WTC11 (cell line): ENCODE results near the gene GPC5. TPM values are rescaled to one million over a fixed set of nuclear protein-coding genes. Genes with fewer than 3 reads are reported as not detected.

Experiments
- ATAC-seq: fragments of 200-7000 bp; cut with Tn5 transposase; 2 replicates; pipeline ENCODE4 v1.10.0; 2021; ENCODE audit warnings: mild to moderate bottlenecking, moderate library complexity
- Bru-seq: library from RNA; stranded (reverse); fragments of 400-500 nt; gene quantifications from one replicate; lab custom pipeline; 2021; lab: Mats Ljungman, UMichigan
- CTCF ChIA-PET: fragments of 300-600 bp; sonication (Branson Sonifier 250); formaldehyde crosslinking; loops from one replicate; lab custom pipeline; 2021; ENCODE audit warnings: antibody characterized with exemption; lab: Charles Lee
- POLR2A ChIA-PET: fragments of 350-600 bp; sonication (Branson Sonifier 250); formaldehyde crosslinking; loops from one replicate; lab custom pipeline; 2021; ENCODE audit warnings: antibody characterized with exemption; lab: Charles Lee
- DNase-seq: peaks from one replicate; pipeline ENCODE4 v3.0.0; 2021; ENCODE audit warnings: low spot score
- H3K27ac Mint-ChIP-seq: 2 replicates; pipeline ENCODE4 v1.8.0; 2021; ENCODE audit warnings: mixed read lengths
- H3K27me3 Mint-ChIP-seq: 2 replicates; pipeline ENCODE4 v1.8.0; 2021; ENCODE audit warnings: low read depth, mild to moderate bottlenecking, moderate library complexity, mixed read lengths
- H3K36me3 Mint-ChIP-seq: 2 replicates; pipeline ENCODE4 v1.8.0; 2021; ENCODE audit warnings: mixed read lengths
- H3K4me1 Mint-ChIP-seq: 2 replicates; pipeline ENCODE4 v1.8.0; 2022; ENCODE audit warnings: mixed read lengths
- H3K4me3 Mint-ChIP-seq: 2 replicates; pipeline ENCODE4 v1.8.0; 2021; ENCODE audit warnings: mild to moderate bottlenecking, moderate library complexity, mixed read lengths
- H3K9me3 Mint-ChIP-seq: 2 replicates; pipeline ENCODE4 v1.8.0; 2021; ENCODE audit warnings: mixed read lengths
- E2F1 ChIP-seq: sonication (generic); formaldehyde crosslinking; IDR thresholded peaks from 2 replicates; pipeline ENCODE4 v1.8.0; 2022; ENCODE audit warnings: mild to moderate bottlenecking, missing genetic modification reagents
- EMX1 ChIP-seq: fragments of 250-450 bp; sonication (Bioruptor Pico); IDR thresholded peaks from 2 replicates; pipeline ENCODE4 v1.8.0; 2021; ENCODE audit warnings: mild to moderate bottlenecking
- ERG ChIP-seq: fragments of 250-450 bp; sonication (Bioruptor Pico); IDR thresholded peaks from 2 replicates; pipeline ENCODE4 v1.8.0; 2021; ENCODE audit warnings: mild to moderate bottlenecking
- ESRRA ChIP-seq: sonication (generic); formaldehyde crosslinking; IDR thresholded peaks from 2 replicates; pipeline ENCODE4 v1.8.1; 2022; ENCODE audit warnings: mild to moderate bottlenecking, missing genetic modification reagents, borderline replicate concordance
- HMGXB4 ChIP-seq: sonication (generic); formaldehyde crosslinking; IDR thresholded peaks from 2 replicates; pipeline ENCODE4 v1.8.1; 2023; ENCODE audit warnings: mild to moderate bottlenecking, moderate library complexity, missing genetic modification reagents
- MAX ChIP-seq: sonication (generic); formaldehyde crosslinking; IDR thresholded peaks from 2 replicates; pipeline ENCODE4 v1.8.0; 2022; ENCODE audit warnings: mild to moderate bottlenecking, missing genetic modification reagents
- NFE2L1 ChIP-seq: sonication (generic); formaldehyde crosslinking; IDR thresholded peaks from 2 replicates; pipeline ENCODE4 v1.8.1; 2023; ENCODE audit warnings: missing genetic modification reagents
- SP1 ChIP-seq: sonication (generic); formaldehyde crosslinking; conservative IDR thresholded peaks from 2 replicates; pipeline ENCODE4 v1.8.1; 2022; ENCODE audit warnings: missing genetic modification reagents
- TEAD4 ChIP-seq: sonication (generic); formaldehyde crosslinking; IDR thresholded peaks from 2 replicates; pipeline ENCODE4 v1.8.0; 2022; ENCODE audit warnings: mild to moderate bottlenecking, missing genetic modification reagents
- ZBTB21 ChIP-seq: sonication (generic); formaldehyde crosslinking; IDR thresholded peaks from 2 replicates; pipeline ENCODE4 v1.8.1; 2023; ENCODE audit warnings: mild to moderate bottlenecking, missing genetic modification reagents, borderline replicate concordance
- ZMAT4 ChIP-seq: fragments of 250-450 bp; sonication (Bioruptor Pico); IDR thresholded peaks from 2 replicates; pipeline ENCODE4 v1.9.0; 2021; ENCODE audit warnings: mild to moderate bottlenecking
- ZNF281 ChIP-seq: sonication (generic); formaldehyde crosslinking; IDR thresholded peaks from 2 replicates; pipeline ENCODE4 v1.8.0; 2023; ENCODE audit warnings: mild to moderate bottlenecking, missing genetic modification reagents
- ZNF532 ChIP-seq: fragments of 250-450 bp; sonication (Bioruptor Pico); IDR thresholded peaks from 2 replicates; pipeline ENCODE4 v1.9.0; 2021; ENCODE audit warnings: mild to moderate bottlenecking, borderline replicate concordance
- long read RNA-seq, 3 experiments: library from RNA in 1 of 3; library from capped mRNA in 1 of 3; library from polyadenylated mRNA in 1 of 3; unstranded in 2 of 3; stranded (forward) in 1 of 3; transcript quantifications; one replicate each; pipeline ENCODE4 v2.0.0, GENCODE V29; 2021
- total RNA-seq: library from RNA; stranded (reverse); gene quantifications from 3 replicates; pipeline ENCODE4 v1.2.3, GENCODE V29; 2021

Gene GPC5
- total RNA-seq = 0.46 to 0.89 TPM (median 0.50 TPM) in 3 replicates
- percentile 21 among the genes with signal in this experiment for Bru-seq, nascent RNA
- long read RNA-seq, experiment 1, partial matches to known transcripts = 0 of 3 reads
- long read RNA-seq, experiment 1, other reads (novel, unspliced or antisense) = 3 of 3 reads
- long read RNA-seq, experiment 2 = 0 reads
- long read RNA-seq, experiment 3 = 0 reads

- CTCF ChIA-PET = interaction anchor here (1.0 to 1.9 kb wide), 3 partner anchors 8 to 383 kb away, joined by 3 to 9 read pairs (median 5); no protein-coding TSS in a partner anchor
- peak; percentile 94 for ATAC-seq
- no peak for TF ChIP-seq EMX1 (CRISPR knock-in tag)
- 0 out of 2 replicates have a peak, but pooled peaks have one; percentile 34 for TF ChIP-seq ERG (CRISPR knock-in tag)
- TF ChIP-seq ZNF281 (CRISPR knock-in tag) = 0 out of 2 replicates have a peak, but pooled peaks have one; percentile 40
- no peak for TF ChIP-seq TEAD4
- 0 out of 2 replicates have a peak, but pooled peaks have one; percentile 29 for TF ChIP-seq E2F1 (CRISPR knock-in tag)
- TF ChIP-seq ZMAT4 = no peak
- TF ChIP-seq HMGXB4 = peak; percentile 36; the same call in 1 of the 2 replicates
- peak; percentile 68 for TF ChIP-seq MAX
- TF ChIP-seq ZBTB21 (CRISPR knock-in tag) = no peak
- no peak for TF ChIP-seq NFE2L1 (CRISPR knock-in tag)
- 0 out of 2 replicates have a peak, but pooled peaks have one; percentile 12 for TF ChIP-seq ESRRA (CRISPR knock-in tag)
- TF ChIP-seq SP1 = peak; percentile 70
- TF ChIP-seq ZNF532 (CRISPR knock-in tag) = no peak
- Mint-ChIP-seq H3K4me1 (peaks cover 4% of the 10 kb centered on the region; the same call in 1 of the 2 replicates), H3K36me3 (no peaks in the 10 kb centered on the region), H3K27me3 (peaks cover 70% of the 10 kb centered on the region), H3K27ac (no peak within 1 kb of the TSS), H3K9me3 (no peaks in the 10 kb centered on the region), H3K4me3 (peak within 1 kb of the TSS; percentile 77)
- POLR2A ChIA-PET = interaction anchor here (0.7 kb wide), 1 partner anchor 12 kb away, joined by 3 read pairs; no protein-coding TSS in a partner anchor
- peak; percentile 83 for DNase-seq
Observed at GRCh38 chr13:91398413-91399188, at the start of gene GPC5. Gene GPC5, plus strand, starts transcription at chr13:91398621.
